ENCODE data around the gene SELENOO. TPM values are rescaled to one million over a fixed set of nuclear protein-coding genes. Genes with fewer than 3 reads are reported as not detected.

Gene SELENOO, protein sequence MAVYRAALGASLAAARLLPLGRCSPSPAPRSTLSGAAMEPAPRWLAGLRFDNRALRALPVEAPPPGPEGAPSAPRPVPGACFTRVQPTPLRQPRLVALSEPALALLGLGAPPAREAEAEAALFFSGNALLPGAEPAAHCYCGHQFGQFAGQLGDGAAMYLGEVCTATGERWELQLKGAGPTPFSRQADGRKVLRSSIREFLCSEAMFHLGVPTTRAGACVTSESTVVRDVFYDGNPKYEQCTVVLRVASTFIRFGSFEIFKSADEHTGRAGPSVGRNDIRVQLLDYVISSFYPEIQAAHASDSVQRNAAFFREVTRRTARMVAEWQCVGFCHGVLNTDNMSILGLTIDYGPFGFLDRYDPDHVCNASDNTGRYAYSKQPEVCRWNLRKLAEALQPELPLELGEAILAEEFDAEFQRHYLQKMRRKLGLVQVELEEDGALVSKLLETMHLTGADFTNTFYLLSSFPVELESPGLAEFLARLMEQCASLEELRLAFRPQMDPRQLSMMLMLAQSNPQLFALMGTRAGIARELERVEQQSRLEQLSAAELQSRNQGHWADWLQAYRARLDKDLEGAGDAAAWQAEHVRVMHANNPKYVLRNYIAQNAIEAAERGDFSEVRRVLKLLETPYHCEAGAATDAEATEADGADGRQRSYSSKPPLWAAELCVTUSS
- total RNA-seq (2022) (16.1 and 21.9 TPM in 2 replicates), Bru-seq, nascent RNA (percentile 71 among the genes with signal in this experiment), BruChase-seq, experiment 1, labeled RNA remaining after a 6-hour chase (percentile 80 among the genes with signal in this experiment), BruChase-seq, experiment 2, labeled RNA remaining after a 2-hour chase (percentile 87 among the genes with signal in this experiment)
- long read RNA-seq, transcript SELENOO-201 (9 exons, 2,315 nt): major isoform, 92 of 125 reads
- long read RNA-seq, partial matches to known transcripts: 6 of 125 reads
- long read RNA-seq, other reads (novel, unspliced or antisense): 27 of 125 reads

DNA sequence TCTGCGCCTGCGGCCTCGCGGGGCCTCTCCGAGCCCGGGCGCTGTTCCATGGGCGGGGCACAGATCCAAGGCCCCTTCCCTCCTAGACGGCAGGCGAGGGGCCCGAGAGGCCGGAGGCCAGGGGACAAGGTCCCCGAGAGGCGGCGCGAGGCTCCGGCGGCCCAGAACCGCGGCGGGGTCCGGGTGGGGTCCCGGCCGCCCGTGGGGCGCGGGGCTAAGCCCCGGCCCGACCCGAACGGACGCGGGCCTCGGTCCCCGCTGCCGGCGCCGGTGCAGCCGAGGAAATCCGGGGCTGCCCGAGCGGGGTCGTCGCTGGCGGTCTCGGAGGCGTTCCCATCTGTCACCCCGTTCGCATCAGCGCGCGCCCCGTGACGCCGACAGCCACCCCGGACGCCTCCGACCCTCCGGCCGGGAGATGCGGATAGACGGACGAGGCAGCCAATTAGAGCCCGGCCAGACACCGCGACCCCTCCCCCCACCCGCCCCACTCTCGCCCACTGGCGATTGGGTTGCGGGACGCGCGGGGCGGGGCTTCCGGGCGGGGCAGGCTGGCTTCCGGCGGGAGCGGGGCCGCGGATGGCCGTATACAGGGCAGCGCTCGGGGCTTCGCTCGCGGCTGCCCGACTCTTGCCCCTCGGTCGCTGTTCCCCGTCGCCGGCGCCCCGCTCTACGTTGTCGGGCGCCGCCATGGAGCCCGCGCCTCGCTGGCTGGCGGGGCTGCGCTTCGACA is at the start of gene SELENOO:
Gene SELENOO (plus strand): TSS at position 551 of the 730 bp plus-strand sequence. CDS start 26 bp downstream, at position 577.
- DNase-seq (ENCODE audit: unreplicated experiment): peak; percentile 88
- TF ChIP-seq CTCF (IDR thresholded peaks at IDR 0.05; ENCODE audit: unreplicated experiment): no peak
- ChIA-PET POLR2A (interaction anchor here (0.7 to 1.3 kb wide), 3 partner anchors 9 to 52 kb away, joined by 3 to 8 read pairs (median 6); no protein-coding TSS in a partner anchor), CTCF (interaction anchor here (1.2 kb wide), 1 partner anchor 52 kb away, joined by 6 read pairs; no protein-coding TSS in a partner anchor)
- intact Hi-C loops (cut with micrococcal nuclease): no loop called here
- peak within 1 kb of the TSS; percentile 72 for H3K4me3 Mint-ChIP-seq (ENCODE audit: unreplicated experiment)
- H3K27ac Mint-ChIP-seq (ENCODE audit: low read depth, unreplicated experiment): peak within 1 kb of the TSS; percentile 49
- H3K27me3 Mint-ChIP-seq (ENCODE audit: insufficient read depth, unreplicated experiment): no peaks in the 10 kb centered on the region
- no peaks in the 10 kb centered on the region for H3K4me1 Mint-ChIP-seq (ENCODE audit: insufficient read depth, unreplicated experiment)
- H3K9me3 Mint-ChIP-seq (ENCODE audit: unreplicated experiment): no peaks in the 10 kb centered on the region
- TSS peak; percentile 40 for BruUV-seq (replicated peaks)
- H3K36me3 Mint-ChIP-seq (ENCODE audit: insufficient read depth, unreplicated experiment): peaks cover 46% of the 10 kb centered on the region

- no peaks in the 10 kb centered on the region for H3K27me3 Mint-ChIP-seq (ENCODE audit: insufficient read depth, unreplicated experiment)
- ChIA-PET CTCF (interaction anchor here (0.6 to 2.0 kb wide), 4 partner anchors 9 to 353 kb away, joined by 3 to 8 read pairs (median 6); no protein-coding TSS in a partner anchor), POLR2A (interaction anchor here (1.3 kb wide), 1 partner anchor 50 kb away, joined by 3 read pairs; no protein-coding TSS in a partner anchor)
- BruUV-seq (replicated peaks): no TSS peak
- H3K27ac Mint-ChIP-seq (ENCODE audit: low read depth, unreplicated experiment): no peak overlapping the region
- intact Hi-C loops (cut with micrococcal nuclease): no loop called here
- no peaks in the 10 kb centered on the region for H3K9me3 Mint-ChIP-seq (ENCODE audit: unreplicated experiment)
- no peak overlapping the region for H3K4me3 Mint-ChIP-seq (ENCODE audit: unreplicated experiment)
- peaks cover 3% of the 10 kb centered on the region for H3K4me1 Mint-ChIP-seq (ENCODE audit: insufficient read depth, unreplicated experiment)
- TF ChIP-seq CTCF (IDR thresholded peaks at IDR 0.05; ENCODE audit: unreplicated experiment): no peak
- no peaks in the 10 kb centered on the region for H3K36me3 Mint-ChIP-seq (ENCODE audit: insufficient read depth, unreplicated experiment)
- no peak for DNase-seq (ENCODE audit: unreplicated experiment)
Measured at GRCh38 chr22:50151571-50152537, 49.0 kb upstream of the SELENOO start.

GRCh38 chr22:50153056-50153755 is 47.6 kb upstream of the SELENOO start:
- ChIA-PET POLR2A (interaction anchor here (0.6 to 1.3 kb wide), 2 partner anchors 49 to 441 kb away, joined by 3 read pairs; no protein-coding TSS in a partner anchor), CTCF (interaction anchor here (0.6 to 2.0 kb wide), 5 partner anchors 10 to 354 kb away, joined by 3 to 7 read pairs (median 4); no protein-coding TSS in a partner anchor)
- Mint-ChIP-seq H3K9me3 (ENCODE audit: unreplicated experiment) (no peaks in the 10 kb centered on the region), H3K27me3 (ENCODE audit: insufficient read depth, unreplicated experiment) (no peaks in the 10 kb centered on the region), H3K27ac (ENCODE audit: low read depth, unreplicated experiment) (no peak overlapping the region), H3K36me3 (ENCODE audit: insufficient read depth, unreplicated experiment) (no peaks in the 10 kb centered on the region), H3K4me1 (ENCODE audit: insufficient read depth, unreplicated experiment) (peaks cover 7% of the 10 kb centered on the region), H3K4me3 (ENCODE audit: unreplicated experiment) (no peak overlapping the region)
- no peak for DNase-seq (ENCODE audit: unreplicated experiment)
- no TSS peak for BruUV-seq (replicated peaks)
- intact Hi-C loops (cut with micrococcal nuclease): no loop called here
- TF ChIP-seq CTCF (IDR thresholded peaks at IDR 0.05; ENCODE audit: unreplicated experiment): no peak
